GM12892 (cell line): ENCODE results near the gene MRNIP.

Source experiments
- POLR2A ChIP-seq: IDR thresholded peaks from 2 replicates; pipeline ENCODE4 v1.6.1; 2011; ENCODE audit warnings: low read depth, low read length, control low read depth
- POLR2AphosphoS5 ChIP-seq: IDR thresholded peaks from 2 replicates; pipeline ENCODE4 v1.6.1; 2011; ENCODE audit warnings: low read depth, low read length, control low read depth
- TAF1 ChIP-seq: IDR thresholded peaks from 2 replicates; pipeline ENCODE4 v1.6.1; 2011; ENCODE audit warnings: low read depth, mild to moderate bottlenecking, control low read depth, low read length, borderline replicate concordance

DNA sequence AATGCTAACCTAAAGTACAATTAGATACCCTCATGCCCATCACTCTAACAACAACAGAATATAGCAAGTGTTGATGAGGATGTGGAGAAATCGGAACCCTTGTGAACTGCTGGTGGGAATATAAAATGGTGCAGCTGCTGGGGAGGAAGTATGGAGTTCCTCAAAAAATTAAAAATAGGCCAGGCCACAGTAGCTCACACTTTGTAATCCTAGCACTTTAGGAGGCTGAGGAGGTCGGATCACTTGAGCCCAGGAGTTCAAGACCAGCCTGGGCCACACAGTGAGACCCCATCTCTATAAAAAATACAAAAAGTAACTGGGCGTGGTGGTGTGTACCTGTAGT, 18.0 kb upstream of the MRNIP start:
- no peak for TF ChIP-seq POLR2A
- no peak for TF ChIP-seq POLR2AphosphoS5
- TF ChIP-seq TAF1, result no peak
